ENCODE results near the gene BTBD9.

DNA sequence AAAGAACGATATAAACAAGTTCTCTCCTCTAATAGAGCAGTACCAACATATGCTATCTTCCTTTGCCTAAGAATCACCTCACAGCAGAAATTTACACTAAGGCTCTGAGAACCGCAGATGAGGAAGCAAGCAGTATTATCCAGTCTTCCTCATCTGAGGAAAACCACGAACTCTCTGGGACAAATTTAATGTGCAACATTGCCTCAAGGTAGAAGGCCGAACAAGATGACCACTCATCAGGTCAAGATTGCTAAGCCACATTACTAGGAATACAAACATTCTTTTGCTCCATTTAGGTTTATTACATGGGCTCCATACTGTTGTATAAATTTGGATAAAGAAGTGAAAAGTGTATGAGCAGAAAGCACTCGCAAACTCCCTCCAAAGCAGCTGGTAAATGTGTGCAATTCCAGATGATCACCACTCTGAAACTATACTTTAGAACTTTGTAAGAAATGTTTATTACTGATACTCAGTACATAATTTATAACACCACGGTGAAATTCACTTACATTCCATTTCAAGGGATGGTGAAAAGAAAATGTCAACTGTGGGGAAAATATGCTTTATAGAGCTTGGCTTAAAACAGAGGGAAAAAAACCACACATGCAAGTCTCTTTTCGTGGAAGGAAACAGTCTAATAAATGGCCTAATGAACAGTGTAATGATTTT lies 398.4 kb downstream of the BTBD9 start:
- TF ChIP-seq, protein P1, sequence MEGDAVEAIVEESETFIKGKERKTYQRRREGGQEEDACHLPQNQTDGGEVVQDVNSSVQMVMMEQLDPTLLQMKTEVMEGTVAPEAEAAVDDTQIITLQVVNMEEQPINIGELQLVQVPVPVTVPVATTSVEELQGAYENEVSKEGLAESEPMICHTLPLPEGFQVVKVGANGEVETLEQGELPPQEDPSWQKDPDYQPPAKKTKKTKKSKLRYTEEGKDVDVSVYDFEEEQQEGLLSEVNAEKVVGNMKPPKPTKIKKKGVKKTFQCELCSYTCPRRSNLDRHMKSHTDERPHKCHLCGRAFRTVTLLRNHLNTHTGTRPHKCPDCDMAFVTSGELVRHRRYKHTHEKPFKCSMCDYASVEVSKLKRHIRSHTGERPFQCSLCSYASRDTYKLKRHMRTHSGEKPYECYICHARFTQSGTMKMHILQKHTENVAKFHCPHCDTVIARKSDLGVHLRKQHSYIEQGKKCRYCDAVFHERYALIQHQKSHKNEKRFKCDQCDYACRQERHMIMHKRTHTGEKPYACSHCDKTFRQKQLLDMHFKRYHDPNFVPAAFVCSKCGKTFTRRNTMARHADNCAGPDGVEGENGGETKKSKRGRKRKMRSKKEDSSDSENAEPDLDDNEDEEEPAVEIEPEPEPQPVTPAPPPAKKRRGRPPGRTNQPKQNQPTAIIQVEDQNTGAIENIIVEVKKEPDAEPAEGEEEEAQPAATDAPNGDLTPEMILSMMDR (optimal IDR thresholded peaks at IDR 0.05 in 1 of 3, IDR thresholded peaks at IDR 0.05 in 1 of 3, conservative IDR thresholded peaks at IDR 0.05 in 1 of 3; ENCODE audit: extremely low read depth in 1 of 3, insufficient read depth in 2 of 3, low read length in 3 of 3): no peak
- TF ChIP-seq EZH2 (IDR thresholded peaks at IDR 0.05; ENCODE audit: low read length): no peak
